Measurements from ENCODE around the gene AK1.

GRCh38 chr9:127915801-127916719, 38.6 kb upstream of the AK1 start:
- TF ChIP-seq POLR2A (IDR thresholded peaks at IDR 0.05) (no peak), POLR2AphosphoS5 (IDR thresholded peaks at IDR 0.05) (no peak)
- TF ChIP-seq, protein P1, sequence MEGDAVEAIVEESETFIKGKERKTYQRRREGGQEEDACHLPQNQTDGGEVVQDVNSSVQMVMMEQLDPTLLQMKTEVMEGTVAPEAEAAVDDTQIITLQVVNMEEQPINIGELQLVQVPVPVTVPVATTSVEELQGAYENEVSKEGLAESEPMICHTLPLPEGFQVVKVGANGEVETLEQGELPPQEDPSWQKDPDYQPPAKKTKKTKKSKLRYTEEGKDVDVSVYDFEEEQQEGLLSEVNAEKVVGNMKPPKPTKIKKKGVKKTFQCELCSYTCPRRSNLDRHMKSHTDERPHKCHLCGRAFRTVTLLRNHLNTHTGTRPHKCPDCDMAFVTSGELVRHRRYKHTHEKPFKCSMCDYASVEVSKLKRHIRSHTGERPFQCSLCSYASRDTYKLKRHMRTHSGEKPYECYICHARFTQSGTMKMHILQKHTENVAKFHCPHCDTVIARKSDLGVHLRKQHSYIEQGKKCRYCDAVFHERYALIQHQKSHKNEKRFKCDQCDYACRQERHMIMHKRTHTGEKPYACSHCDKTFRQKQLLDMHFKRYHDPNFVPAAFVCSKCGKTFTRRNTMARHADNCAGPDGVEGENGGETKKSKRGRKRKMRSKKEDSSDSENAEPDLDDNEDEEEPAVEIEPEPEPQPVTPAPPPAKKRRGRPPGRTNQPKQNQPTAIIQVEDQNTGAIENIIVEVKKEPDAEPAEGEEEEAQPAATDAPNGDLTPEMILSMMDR (IDR thresholded peaks at IDR 0.05), result no peak
